Measurements from ENCODE around the gene SAPCD1.
"Not testable (repeated sequence)": the region's sequence is repeated elsewhere in the genome, so short reads cannot be mapped to it uniquely, and the experiment has no call there.

DNA sequence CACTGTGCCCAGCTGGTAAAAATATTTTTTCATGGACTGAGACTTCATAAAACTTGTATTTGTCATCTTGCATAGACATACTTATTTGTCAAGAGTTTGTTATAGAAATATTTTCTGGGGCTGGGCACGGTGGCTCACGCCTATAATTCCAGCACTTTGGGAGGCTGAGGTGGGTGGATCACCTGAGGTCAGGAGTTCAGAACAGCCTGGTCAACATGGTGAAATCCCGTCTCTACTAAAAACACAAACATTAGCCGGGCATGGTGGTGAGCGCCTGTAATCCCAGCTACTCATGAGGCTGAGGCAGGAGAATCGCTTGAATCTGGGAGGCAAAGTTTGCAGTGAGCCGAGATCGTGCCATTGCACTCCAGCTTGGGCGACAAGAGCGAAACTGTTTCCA, 46.1 kb downstream of the SAPCD1 start:
- TF ChIP-seq SUZ12 (IDR thresholded peaks at IDR 0.05; ENCODE audit: extremely low read depth, insufficient read depth, insufficient read length); ZNF274 (IDR thresholded peaks at IDR 0.05; ENCODE audit: low read depth, low read length): not testable (repeated sequence)

Measured in NT2/D1 (cell line).